ENCODE data around the gene REV1.
A peak's percentile ranks its signal among the peaks of the same experiment; 100 is the strongest.
"Not testable (repeated sequence)": the region's sequence is repeated elsewhere in the genome, so short reads cannot be mapped to it uniquely, and the experiment has no call there.

Gene REV1

DNA sequence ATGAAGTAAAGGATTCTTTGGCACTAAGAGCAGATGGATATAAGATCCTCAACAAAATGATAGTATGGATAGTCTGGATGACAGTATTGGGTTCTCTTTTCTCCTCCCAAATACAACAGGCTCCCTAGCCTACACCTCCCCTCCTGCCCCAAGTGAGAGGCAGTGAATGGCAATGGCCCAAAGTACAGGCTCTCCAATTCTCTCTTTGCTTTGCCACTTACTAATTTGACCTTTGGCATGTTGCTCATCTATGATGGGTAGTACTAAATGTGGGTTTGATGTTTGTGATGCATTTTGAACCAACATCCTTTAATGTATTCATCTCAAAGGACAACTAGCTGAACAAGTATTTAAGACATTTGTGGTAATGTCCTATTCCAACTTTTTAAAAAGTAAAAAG, 86.7 kb downstream of the REV1 start:
- DNase-seq (ENCODE audit: low spot score), result no peak

GRCh38 chr2:99401841-99402240, 88.0 kb downstream of the REV1 start:
- no peak for DNase-seq (ENCODE audit: low spot score)

GRCh38 chr2:99399795-99400194, 90.0 kb downstream of the REV1 start:
- no peak for DNase-seq (ENCODE audit: low spot score)

DNA sequence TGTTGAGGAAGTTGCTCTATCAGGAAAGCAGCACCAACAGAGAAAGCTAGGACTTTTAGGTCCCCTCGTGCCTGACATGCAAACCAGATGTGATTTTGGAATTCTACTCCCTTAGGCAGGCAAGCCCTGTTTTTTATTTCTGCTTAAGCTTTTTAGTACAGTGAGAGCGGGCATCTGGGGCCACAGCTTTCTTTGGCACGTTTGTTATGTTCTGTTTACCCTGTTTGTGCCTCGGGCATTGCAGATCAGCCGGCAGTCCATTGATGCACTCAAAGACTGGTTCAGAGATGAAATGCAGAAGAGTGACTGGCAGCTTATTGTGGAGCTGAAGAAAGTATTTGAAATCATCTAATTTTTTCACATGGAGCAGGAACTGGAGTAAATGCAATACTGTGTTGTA, 90.8 kb downstream of the REV1 start:
- DNase-seq (ENCODE audit: low spot score), result no peak

DNA sequence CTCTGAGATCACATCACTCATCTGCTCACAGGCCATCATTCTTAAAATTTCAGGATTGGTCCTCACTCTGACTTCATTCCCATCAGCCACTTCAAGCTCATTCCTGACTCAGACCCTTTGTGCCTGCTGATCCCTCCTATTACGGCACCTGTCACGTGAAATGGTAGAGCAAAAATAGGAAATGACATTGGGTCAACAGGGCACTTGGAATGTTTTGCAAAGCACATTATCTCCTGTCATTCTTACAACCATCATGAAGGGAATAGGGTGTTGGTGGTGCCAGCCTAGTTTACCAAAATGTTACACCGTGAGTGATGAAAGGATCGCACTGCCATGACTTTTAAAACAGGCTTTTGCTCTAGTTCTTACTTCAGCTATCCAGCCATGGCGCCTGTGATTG, 91.5 kb downstream of the REV1 start:
- no peak for DNase-seq (ENCODE audit: low spot score)

DNA sequence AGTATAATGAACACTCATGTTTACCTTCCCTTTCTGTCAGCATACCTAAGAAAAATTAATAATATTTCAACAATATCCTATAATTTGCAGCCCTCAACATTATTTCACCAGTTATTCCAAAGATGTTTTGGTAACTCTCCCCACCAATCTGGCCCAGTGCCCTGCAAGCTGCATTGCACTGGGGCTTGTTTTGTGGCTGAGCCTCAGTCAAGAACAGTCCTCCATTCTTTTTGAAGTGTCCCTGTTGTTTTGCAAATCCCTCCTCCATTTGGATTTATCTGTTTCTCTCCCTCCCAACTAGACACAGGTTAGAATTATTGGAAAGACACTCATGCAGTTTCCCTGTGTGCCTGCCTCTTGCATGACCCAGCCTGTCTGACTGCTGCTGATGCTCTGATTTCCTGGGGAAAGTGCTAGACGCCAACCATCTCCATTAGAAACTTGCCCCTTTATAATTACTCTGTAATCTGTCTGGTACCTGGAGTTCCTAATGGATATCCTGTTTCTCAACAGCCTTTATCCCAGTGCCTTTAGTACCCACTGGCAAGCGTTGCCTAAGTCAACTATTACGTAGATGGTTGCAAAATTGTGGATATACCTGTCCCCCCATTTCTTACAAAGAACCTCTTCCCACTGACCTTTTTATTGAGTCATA, 92.4 kb downstream of the REV1 start:
- DNase-seq (ENCODE audit: low spot score), result peak; percentile 28

DNA sequence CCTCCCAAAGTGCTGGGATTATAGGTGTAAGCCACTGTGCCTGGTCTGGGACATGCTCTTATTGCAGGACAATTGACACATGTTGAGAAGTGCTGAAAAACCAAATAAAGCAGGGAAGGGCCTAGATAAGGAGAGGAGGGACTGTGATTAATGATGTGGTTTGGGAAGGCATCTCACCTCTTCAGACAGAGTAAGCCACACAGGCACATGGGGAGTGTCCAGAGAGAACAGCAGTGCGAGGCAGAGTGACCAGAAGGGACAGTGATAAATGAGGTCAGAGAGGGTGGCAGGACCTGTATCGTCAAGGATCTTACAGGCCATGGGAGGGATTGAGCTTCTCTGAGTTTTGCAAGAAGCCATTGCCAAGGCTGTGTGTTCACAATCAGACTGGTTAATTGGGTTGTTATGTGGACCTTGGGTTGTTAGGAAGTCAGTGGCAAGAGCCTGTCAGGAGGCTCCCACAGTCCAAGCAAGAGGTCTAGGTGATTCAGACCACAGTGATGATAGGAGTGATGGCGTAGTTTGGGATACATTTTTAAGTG, 94.2 kb downstream of the REV1 start:
- DNase-seq (ENCODE audit: low spot score), result no peak

DNA sequence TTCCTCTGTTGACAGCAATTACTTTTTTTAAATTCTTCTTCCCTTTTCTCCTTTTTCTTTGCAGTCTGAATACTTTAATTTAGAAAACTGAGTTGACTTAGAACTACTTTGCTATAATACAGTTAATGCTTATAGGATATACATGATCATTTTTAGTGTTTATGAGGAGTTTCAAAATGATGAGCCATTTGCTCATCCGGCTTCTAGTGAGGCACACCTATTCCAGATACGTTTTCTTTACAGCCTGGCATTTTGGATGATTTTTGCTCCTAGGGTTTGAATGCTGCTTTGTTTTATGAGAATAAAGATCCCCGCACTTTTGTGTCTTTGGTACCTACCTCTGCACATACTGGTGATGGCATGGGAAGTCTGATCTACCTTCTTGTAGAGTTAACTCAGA, 99.9 kb downstream of the REV1 start:
- DNase-seq (ENCODE audit: low spot score), result no peak

DNA sequence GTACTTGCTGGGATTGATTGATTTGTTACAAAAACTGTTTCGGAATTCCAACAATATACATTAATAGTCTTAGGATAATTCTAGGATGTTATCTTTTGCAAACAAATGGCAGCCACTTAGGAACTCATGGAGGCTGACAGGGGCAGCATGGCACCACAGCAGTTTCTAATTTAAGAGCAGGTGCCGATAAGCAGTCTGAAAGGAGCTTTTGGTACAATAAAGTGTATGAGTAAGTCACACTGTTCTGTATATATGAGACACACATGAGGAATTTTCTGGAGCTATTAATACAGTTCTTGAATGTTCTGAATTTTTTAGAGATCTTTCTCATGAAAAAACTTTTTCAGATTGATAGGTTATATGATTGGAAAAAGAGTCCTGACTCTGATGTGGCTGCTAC, 100.4 kb downstream of the REV1 start:
- no peak for DNase-seq (ENCODE audit: low spot score)

GRCh38 chr2:99388892-99389291, 100.9 kb downstream of the REV1 start:
- DNase-seq (ENCODE audit: low spot score), result no peak

GRCh38 chr2:99386011-99386410, 103.8 kb downstream of the REV1 start:
- no peak for DNase-seq (ENCODE audit: low spot score)

DNA sequence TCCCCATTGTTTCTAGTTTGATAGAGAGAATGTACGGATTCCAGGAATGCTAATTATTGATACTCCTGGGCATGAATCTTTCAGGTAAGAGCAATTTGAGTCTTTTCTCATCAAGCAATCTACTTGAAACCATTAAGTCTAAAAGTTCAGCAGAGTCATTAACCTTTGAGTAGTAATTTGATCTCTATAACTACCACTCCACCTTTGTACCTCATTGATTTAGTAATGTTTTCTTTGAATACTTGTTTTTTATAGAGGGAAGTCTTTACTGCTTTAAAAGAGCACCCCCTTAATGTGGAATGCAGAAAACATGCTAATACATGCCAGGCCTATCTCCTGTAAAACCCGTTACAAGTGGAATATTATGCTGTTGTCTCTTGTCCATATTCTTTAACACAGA, 107.7 kb downstream of the REV1 start:
- no peak for DNase-seq (ENCODE audit: low spot score)

DNA sequence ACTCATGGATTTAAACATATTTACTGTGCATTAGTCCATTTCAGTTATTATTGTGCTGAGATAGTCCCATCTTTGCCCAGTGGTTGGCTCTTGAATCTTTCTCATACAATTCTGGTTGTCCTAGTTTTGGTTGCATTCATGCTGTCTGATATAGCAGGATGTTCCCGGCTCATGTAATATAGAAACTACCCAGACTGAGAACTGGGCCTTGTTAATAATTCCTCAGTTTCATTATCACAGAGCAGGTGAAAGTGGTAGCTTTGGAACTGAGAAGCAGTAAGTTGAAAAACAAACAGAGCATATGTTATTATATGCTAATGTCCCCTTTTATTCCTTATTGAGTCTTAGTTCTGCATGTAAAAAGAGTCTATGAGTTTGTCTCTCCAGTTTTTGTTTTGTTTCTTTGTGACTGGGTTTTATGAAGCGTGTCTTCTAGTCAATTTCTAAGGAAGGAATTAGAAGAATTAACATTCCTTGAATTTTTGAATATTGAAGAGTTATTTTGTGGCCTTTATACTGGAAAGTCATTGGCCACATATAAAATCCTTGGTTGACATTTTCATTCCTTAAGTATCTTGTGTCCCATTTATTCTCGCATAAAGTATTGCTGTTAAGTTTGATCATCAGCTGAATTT, 109.3 kb downstream of the REV1 start:
- no peak for DNase-seq (ENCODE audit: low spot score)

DNA sequence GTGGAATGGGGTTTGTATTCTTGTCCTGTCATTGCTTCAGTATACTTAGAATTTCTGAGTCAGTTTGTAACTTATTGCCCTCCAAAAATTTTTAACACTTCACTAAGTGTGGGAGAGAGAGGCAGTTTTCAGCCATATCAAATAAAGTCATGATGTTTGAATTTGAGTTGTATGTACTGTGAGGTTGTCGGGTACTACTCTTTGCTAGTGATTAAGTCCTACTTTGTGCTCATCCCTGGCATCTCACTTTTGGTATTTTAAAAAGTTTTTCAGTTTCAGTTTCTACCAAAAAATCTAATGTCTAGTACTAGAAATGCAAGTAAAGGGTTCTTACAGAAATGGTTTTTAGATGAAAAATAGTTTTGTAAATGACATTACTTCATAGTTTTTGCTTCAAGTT, 111.9 kb downstream of the REV1 start:
- no peak for DNase-seq (ENCODE audit: low spot score)

GRCh38 chr2:99376254-99376864, 113.5 kb downstream of the REV1 start:
- no peak for DNase-seq (ENCODE audit: low spot score)

GRCh38 chr2:99374747-99375146, 115.1 kb downstream of the REV1 start:
- DNase-seq (ENCODE audit: low spot score), result no peak

GRCh38 chr2:99373144-99373543, 116.7 kb downstream of the REV1 start:
- no peak for DNase-seq (ENCODE audit: low spot score)

- not testable (repeated sequence) for DNase-seq (ENCODE audit: low spot score)
Measured at GRCh38 chr2:99368854-99369253, 121.0 kb downstream of the REV1 start.

DNA sequence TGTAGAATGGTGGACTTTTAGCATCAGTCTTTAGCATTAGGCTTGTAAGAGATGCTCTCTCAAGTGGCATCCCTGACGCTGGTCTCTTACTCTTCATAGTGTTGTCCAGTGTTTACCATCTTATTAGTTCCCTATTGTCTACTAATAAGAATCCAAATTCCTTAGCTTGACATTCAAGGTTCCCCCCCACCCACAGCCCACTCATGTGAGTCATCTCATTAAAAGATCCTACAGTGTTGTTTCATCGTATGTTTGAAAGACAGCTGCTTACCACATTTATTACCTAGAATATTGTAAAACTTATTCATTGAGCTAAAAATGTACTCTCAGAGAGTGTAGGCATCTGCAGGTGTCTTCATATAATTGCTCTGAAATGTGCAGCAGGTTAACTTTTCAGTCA, 124.2 kb downstream of the REV1 start:
- no peak for DNase-seq (ENCODE audit: low spot score)

GRCh38 chr2:99356853-99357252, 133.0 kb downstream of the REV1 start:
- DNase-seq (ENCODE audit: low spot score), result no peak

DNA sequence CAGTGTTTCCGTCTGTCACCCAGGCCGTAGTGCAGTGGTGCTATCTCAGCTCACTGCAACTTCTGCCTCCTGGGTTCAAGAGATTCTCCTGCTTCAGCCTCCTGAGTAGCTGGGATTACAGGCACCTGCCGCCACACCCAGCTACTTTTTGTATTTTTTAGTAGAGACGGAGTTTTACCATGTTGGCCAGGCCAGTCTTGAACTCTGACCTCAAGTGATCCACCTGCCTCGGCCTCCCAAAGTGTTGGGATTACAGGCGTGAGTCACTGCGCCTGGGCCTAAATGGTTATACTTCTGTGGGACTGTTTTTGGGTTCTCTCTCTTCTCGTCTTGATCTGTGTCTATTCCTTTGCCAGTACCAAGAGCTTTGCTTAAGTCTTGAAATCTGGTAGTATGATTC, 135.0 kb downstream of the REV1 start:
- DNase-seq (ENCODE audit: low spot score), result not testable (repeated sequence)

- no peak for DNase-seq (ENCODE audit: low spot score)
Measured at GRCh38 chr2:99354070-99354469, 135.7 kb downstream of the REV1 start.

Measured in cerebellar cortex (tissue), 1 donor.